ENCODE data around the gene IGSF5. TPM values are rescaled to one million over a fixed set of nuclear protein-coding genes. Genes with fewer than 3 reads are reported as not detected.

The IGSF5 gene
- polyA plus RNA-seq, 1 experiment = not detected

DNA sequence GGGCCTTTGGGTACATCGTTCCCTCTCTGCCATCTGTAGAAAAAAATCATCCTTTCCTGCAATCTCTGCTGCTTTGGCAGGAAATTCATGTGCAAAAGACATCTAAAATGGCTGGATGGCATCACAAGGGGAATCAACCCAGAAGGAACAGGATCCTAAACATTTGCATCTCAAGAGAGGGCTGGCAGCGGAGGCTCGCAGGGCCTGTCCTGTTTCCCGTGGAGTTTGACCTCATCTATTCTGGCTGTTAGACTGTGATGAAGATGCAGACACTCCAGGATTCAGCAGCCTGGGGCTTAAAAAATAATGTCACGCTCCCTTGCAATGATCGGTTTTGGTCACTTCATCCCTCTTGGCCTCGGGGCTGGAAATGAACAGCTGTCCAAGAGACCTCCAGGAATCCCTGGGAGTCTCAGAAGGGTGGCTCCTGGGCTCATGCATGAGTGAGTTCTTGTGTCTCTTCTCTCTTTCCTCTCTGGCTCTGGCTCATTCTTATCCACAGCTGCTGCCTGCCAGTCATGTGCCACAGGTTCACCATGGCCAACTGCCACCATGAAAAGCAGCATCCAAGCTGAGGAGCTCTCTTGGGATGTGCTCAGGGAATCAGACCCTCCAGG, 106.1 kb downstream of the IGSF5 start:
- CTCF ChIA-PET = no interaction called here
- H3K36me3 ChIP-seq (ENCODE audit: control insufficient read depth, insufficient read depth, low read length) = no peaks in the 10 kb centered on the region

More for the DNA sequence above, 106.1 kb downstream of the IGSF5 start:
- POLR2A ChIA-PET = no interaction called here
- H3K27me3 ChIP-seq (ENCODE audit: control insufficient read depth, insufficient read depth, low read length) = no peaks in the 10 kb centered on the region
- TF ChIP-seq CTCF (IDR thresholded peaks at IDR 0.05; ENCODE audit: insufficient read depth, low read depth, low read length) = no peak
- no peak for DNase-seq (ENCODE audit: low read depth)
- no peak overlapping the region for H3K4me3 ChIP-seq (ENCODE audit: low read depth, low read length)

Other genes with a start within 250 kb of the IGSF5 start
- 0.09 TPM in 2 replicates for gene B3GALT5, start 132.2 kb upstream of the IGSF5 start, polyA plus RNA-seq (2011; rRNA removed)
- not detected in 2 replicates for gene PCP4, start 122.3 kb downstream of the IGSF5 start, polyA plus RNA-seq (2011; rRNA removed)